Measurements from ENCODE around the gene UBL4B. TPM values are rescaled to one million over a fixed set of nuclear protein-coding genes. Genes with fewer than 3 reads are reported as not detected.

UBL4B gene
- total RNA-seq, 1 experiment from 2014 or later: not detected

DNA sequence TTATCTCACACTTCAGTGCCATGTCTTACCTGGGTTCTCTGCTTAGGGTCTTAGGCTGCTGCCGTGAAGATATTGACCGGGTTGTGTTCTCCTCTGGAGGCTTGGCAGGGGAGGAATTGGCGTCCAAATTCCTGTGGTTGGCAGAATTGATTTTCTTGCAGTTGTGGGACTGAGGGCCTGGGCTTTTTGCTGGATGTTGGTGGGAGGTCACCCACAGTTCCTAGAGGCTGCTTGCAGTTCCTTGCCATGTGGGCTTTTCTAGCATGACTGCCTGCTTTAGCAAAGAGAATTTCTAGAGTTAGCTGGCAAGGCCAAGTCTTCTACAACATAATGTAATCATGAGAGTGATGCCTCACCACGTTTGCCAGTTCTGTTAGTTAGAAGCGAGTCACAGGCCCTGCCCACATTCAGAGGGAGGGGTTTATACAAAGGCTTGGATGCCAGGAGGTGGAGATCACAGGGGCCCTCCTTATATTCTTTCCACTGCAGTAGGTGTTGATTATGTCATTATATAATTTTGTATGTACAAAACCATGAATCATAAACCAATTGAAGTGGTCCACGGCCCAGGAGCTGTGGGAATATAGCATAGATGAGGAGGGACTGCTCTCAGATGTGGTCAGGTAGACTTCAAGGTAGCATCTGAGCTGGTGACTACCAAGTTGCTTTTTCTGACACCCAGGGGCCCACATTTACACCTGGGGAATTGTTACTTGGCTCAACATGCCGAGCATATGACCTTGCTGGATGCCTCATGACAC is 6.6 kb downstream of the UBL4B start:
- Histone ChIP-seq H3K79me1 (ENCODE audit: insufficient read depth, low read depth, low read length, poor library complexity, severe bottlenecking) (no peaks in the 10 kb centered on the region), H3K9ac (ENCODE audit: extremely low read depth, insufficient read length, low read length) (no peak overlapping the region), H4K91ac (ENCODE audit: insufficient read length, low read depth, low read length) (no peak overlapping the region), H2AFZ (ENCODE audit: low read length) (no peak overlapping the region), H3T11ph (ENCODE audit: low read length) (no peak overlapping the region), H2BK15ac (ENCODE audit: low read depth, low read length) (no peak overlapping the region), H3K56ac (ENCODE audit: insufficient read length, low read depth, low read length) (no peak overlapping the region), H2BK5ac (ENCODE audit: insufficient read length, low read length) (no peak overlapping the region), H3K23me2 (ENCODE audit: insufficient read length, low read depth, low read length, poor library complexity, severe bottlenecking) (no peaks in the 10 kb centered on the region), H3K14ac (ENCODE audit: insufficient read depth, low read length) (no peak overlapping the region), H3K4ac (ENCODE audit: low read depth, low read length) (no peak overlapping the region), H4K20me1 (ENCODE audit: control insufficient read depth, insufficient read depth, insufficient read length) (no peaks in the 10 kb centered on the region), H3K18ac (ENCODE audit: insufficient read length, low read depth, low read length) (no peak overlapping the region), H2BK12ac (ENCODE audit: insufficient read length, low read depth, low read length) (no peak overlapping the region), H4K8ac (replicated peaks; ENCODE audit: insufficient read length, low read depth, low read length) (no peak overlapping the region), H4K5ac (ENCODE audit: insufficient read length, low read depth, low read length) (no peak overlapping the region), H2BK120ac (ENCODE audit: low read depth, low read length, poor library complexity, severe bottlenecking) (no peak overlapping the region), H3K4me1 (ENCODE audit: insufficient read depth, low read length) (no peaks in the 10 kb centered on the region), H2BK20ac (ENCODE audit: low read depth, low read length, poor library complexity, severe bottlenecking) (no peak overlapping the region), H3K9me3 (ENCODE audit: control insufficient read depth, low read depth, low read length) (no peaks in the 10 kb centered on the region), H3K4me2 (ENCODE audit: insufficient read depth, insufficient read length, low read length) (no peak overlapping the region), H3K79me2 (ENCODE audit: insufficient read depth, low read length) (no peaks in the 10 kb centered on the region), H3K27ac (ENCODE audit: insufficient read length, low read depth, low read length) (no peak overlapping the region), H3K23ac (ENCODE audit: insufficient read length, low read depth, low read length) (no peak overlapping the region), H3K27me3 (ENCODE audit: insufficient read depth, low read length) (no peaks in the 10 kb centered on the region), H2AK5ac (ENCODE audit: insufficient read length, low read length) (no peak overlapping the region)
- TF ChIP-seq, protein P1, sequence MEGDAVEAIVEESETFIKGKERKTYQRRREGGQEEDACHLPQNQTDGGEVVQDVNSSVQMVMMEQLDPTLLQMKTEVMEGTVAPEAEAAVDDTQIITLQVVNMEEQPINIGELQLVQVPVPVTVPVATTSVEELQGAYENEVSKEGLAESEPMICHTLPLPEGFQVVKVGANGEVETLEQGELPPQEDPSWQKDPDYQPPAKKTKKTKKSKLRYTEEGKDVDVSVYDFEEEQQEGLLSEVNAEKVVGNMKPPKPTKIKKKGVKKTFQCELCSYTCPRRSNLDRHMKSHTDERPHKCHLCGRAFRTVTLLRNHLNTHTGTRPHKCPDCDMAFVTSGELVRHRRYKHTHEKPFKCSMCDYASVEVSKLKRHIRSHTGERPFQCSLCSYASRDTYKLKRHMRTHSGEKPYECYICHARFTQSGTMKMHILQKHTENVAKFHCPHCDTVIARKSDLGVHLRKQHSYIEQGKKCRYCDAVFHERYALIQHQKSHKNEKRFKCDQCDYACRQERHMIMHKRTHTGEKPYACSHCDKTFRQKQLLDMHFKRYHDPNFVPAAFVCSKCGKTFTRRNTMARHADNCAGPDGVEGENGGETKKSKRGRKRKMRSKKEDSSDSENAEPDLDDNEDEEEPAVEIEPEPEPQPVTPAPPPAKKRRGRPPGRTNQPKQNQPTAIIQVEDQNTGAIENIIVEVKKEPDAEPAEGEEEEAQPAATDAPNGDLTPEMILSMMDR (conservative IDR thresholded peaks at IDR 0.05): no peak
- DNase-seq: no peak
- H3K36me3 Mint-ChIP-seq (ENCODE audit: insufficient read depth in 1 of 3, low read depth in 3 of 3): peaks cover 4 to 7% (median 6%) of the 10 kb centered on the region in 3 experiments
- no CpG with 5 or more reads among the region's 7 CpGs for WGBS (ENCODE audit: extremely low coverage, insufficient read length, low lambda C conversion rate)
- H3K27ac Mint-ChIP-seq: no peak overlapping the region
- no peak overlapping the region; a peak in 1 of 5 replicates for H3K4me3 Mint-ChIP-seq
- peaks cover 12 to 35% of the 10 kb centered on the region in 2 experiments for H3K9me3 Mint-ChIP-seq
- H3K4me1 Mint-ChIP-seq: peaks cover 4 to 7% of the 10 kb centered on the region in 2 experiments; a peak in 2 of 4 replicates
- H3K27me3 Mint-ChIP-seq (ENCODE audit: low read depth): peaks cover 37% of the 10 kb centered on the region
